Hematopoietic multipotent progenitor cell treated with erythropoietin and hydrocortisone succinate and interleukin-3 and kit ligand, for 6 days (in vitro differentiated cells): ENCODE measurements around the gene SAXO2.
A peak's percentile ranks its signal among the peaks of the same experiment; 100 is the strongest.
"Not testable (repeated sequence)": the region's sequence is repeated elsewhere in the genome, so short reads cannot be mapped to it uniquely, and the experiment has no call there.

ENCODE experiments used
- DNase-seq: peaks from one replicate; pipeline ENCODE4 v3.0.0-alpha.2; 2015

The SAXO2 gene

GRCh38 chr15:82262422-82263026 is at the start of gene SAXO2, which contains the start of gene EFL1:
Gene SAXO2 (plus strand): TSS chr15:82262818. CDS start chr15:82262880, 62 bp downstream.
Gene EFL1 (minus strand): TSS chr15:82262734. CDS start chr15:82261778, 956 bp downstream.
- peak; percentile 95 for DNase-seq

- DNase-seq = not testable (repeated sequence)
These were observed 46.5 kb upstream of the SAXO2 start for GRCh38 chr15:82216092-82216491.

GRCh38 chr15:82221535-82221934 is 41.1 kb upstream of the SAXO2 start:
- DNase-seq = peak; percentile 78

GRCh38 chr15:82228750-82229149 is 33.9 kb upstream of the SAXO2 start:
- DNase-seq = no peak

GRCh38 chr15:82231233-82231632 is 31.4 kb upstream of the SAXO2 start:
- DNase-seq = no peak

- DNase-seq = peak; percentile 76
These were observed 30.8 kb upstream of the SAXO2 start for GRCh38 chr15:82231842-82232241.

GRCh38 chr15:82237944-82238534 is 24.6 kb upstream of the SAXO2 start:
- not testable (repeated sequence) for DNase-seq

GRCh38 chr15:82239685-82240391 is 22.8 kb upstream of the SAXO2 start:
- DNase-seq = no peak

GRCh38 chr15:82241836-82242499 is 20.6 kb upstream of the SAXO2 start:
- DNase-seq = not testable (repeated sequence)

- DNase-seq = not testable (repeated sequence)
These were observed 19.0 kb upstream of the SAXO2 start for GRCh38 chr15:82243644-82244043.

GRCh38 chr15:82245956-82246355 is 16.7 kb upstream of the SAXO2 start:
- peak; percentile 60 for DNase-seq

- DNase-seq = not testable (repeated sequence)
These were observed 14.4 kb upstream of the SAXO2 start for GRCh38 chr15:82248261-82248660.

- DNase-seq = peak; percentile 51
These were observed 824 bp upstream of the SAXO2 start for GRCh38 chr15:82261566-82262421.

GRCh38 chr15:82263350-82263749 is 732 bp downstream of the SAXO2 start:
- no peak for DNase-seq

- peak; percentile 43 for DNase-seq
These were observed 4.5 kb downstream of the SAXO2 start for GRCh38 chr15:82267137-82267536.

GRCh38 chr15:82268454-82268853 is 5.8 kb downstream of the SAXO2 start:
- not testable (repeated sequence) for DNase-seq

GRCh38 chr15:82272154-82272553 is 9.5 kb downstream of the SAXO2 start:
- DNase-seq = peak; percentile 79

- no peak for DNase-seq
These were observed 12.8 kb downstream of the SAXO2 start for GRCh38 chr15:82275410-82275809.

GRCh38 chr15:82281276-82281675 is 18.7 kb downstream of the SAXO2 start:
- not testable (repeated sequence) for DNase-seq

GRCh38 chr15:82282386-82282785 is 19.8 kb downstream of the SAXO2 start:
- not testable (repeated sequence) for DNase-seq

- not testable (repeated sequence) for DNase-seq
These were observed 21.8 kb downstream of the SAXO2 start for GRCh38 chr15:82284381-82284780.

GRCh38 chr15:82286475-82286874 is 23.9 kb downstream of the SAXO2 start:
- DNase-seq = peak; percentile 40
